Measurements from ENCODE around the gene CENPN.

- TF ChIP-seq CTCF (optimal IDR thresholded peaks at IDR 0.05 in 1 of 3, IDR thresholded peaks at IDR 0.05 in 1 of 3, conservative IDR thresholded peaks at IDR 0.05 in 1 of 3; ENCODE audit: extremely low read depth in 1 of 3, insufficient read depth in 2 of 3, low read length in 3 of 3) (no peak), EZH2 (IDR thresholded peaks at IDR 0.05; ENCODE audit: low read length) (no peak)
Observed at GRCh38 chr16:81071805-81072204, 64.8 kb downstream of the CENPN start.

All from keratinocyte (primary cell).